Duodenal mucosa (tissue), 2 donors: ENCODE results near the gene HLA-DPA1.
A peak's percentile ranks its signal among the peaks of the same experiment; 100 is the strongest.

Experiments used
- H3K27ac ChIP-seq: one replicate; pipeline ENCODE4 v1.7.0; 2013; ENCODE audit warnings: low read depth, low read length
- H3K27me3 ChIP-seq, 2 donors: one replicate each; pipeline ENCODE4 v1.7.0; 2013; ENCODE audit warnings: low read length in 2 of 2, control low read depth in 1 of 2; ENCODE audit not compliant: insufficient read depth in 2 of 2, control insufficient read depth in 1 of 2
- H3K36me3 ChIP-seq, 2 donors: one replicate each; pipeline ENCODE4 v1.7.0; 2013; ENCODE audit warnings: low read length in 2 of 2, control low read depth in 1 of 2; ENCODE audit not compliant: insufficient read depth in 2 of 2, control insufficient read depth in 1 of 2
- H3K4me1 ChIP-seq, 2 donors: one replicate each; pipeline ENCODE4 v1.7.0; 2013; ENCODE audit warnings: low read length in 2 of 2, control low read depth in 1 of 2; ENCODE audit not compliant: insufficient read depth in 2 of 2, control insufficient read depth in 1 of 2
- H3K4me3 ChIP-seq, 2 donors: one replicate each; pipeline ENCODE4 v1.7.0; 2013; ENCODE audit warnings: low read length in 2 of 2, low read depth in 1 of 2
- H3K9ac ChIP-seq, 2 donors: one replicate each; pipeline ENCODE4 v1.7.0; 2013; ENCODE audit warnings: low read length in 2 of 2, low read depth in 1 of 2
- H3K9me3 ChIP-seq, 2 donors: one replicate each; pipeline ENCODE4 v1.7.0; 2013; ENCODE audit warnings: low read length in 2 of 2, control low read depth in 1 of 2; ENCODE audit not compliant: control insufficient read depth in 1 of 2

HLA-DPA1 gene

DNA sequence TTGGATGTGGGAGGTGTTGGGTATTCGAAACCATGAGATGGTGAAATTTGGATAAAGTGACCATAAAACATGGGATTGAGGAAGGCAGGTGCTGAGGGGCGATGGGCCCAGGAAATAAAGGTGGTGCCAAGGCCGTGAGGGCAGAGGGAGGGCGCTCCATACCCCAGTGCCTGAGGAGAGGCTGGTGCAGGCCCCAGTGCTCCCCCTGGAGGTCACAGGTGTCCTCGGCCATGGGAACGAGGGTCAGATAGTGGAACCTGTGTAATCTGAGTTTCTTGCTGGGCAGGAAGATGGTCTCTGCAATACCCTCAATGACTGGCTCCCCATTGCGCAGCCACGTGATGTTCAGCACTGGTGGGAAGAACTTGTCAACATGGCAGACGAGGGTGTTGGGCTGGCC lies 18.5 kb upstream of the HLA-DPA1 start:
- H3K4me3 ChIP-seq: no peak overlapping the region
- no peaks in the 10 kb centered on the region for H3K36me3 ChIP-seq
- no peak overlapping the region for H3K9ac ChIP-seq

DNA sequence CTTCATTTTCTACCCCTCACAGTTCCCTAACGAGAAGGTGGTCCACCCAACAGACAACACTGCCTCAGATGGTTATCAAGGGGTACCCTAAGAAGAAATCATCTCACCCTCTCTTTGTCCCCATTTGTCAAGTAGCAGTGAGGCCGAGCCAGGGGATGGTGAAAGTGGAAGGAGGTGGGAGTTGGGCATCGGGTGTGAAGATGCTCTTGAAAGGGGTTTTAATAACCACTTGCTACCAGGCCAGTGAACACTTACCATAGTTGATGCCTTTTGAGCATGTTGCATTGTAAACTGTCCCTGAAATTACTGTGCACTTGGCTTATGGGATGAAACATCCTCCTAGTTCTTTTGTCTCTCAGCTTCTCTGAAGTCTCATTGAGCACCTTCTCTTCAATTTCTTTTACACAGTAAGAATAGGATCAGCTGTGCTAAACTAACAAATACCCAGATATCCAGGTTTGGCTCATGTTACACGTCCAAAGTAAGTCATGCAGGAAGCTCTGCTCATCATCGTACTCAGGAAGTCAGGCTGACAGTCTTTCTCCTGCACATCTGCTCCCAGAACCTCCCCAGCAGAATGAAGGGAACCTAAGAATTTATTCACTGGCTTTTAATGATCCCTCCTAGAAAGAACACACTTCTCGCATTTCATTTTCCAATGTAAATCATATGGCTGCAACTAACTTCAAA lies 15.6 kb upstream of the HLA-DPA1 start:
- Histone ChIP-seq H3K9ac (no peak overlapping the region), H3K9me3 (no peaks in the 10 kb centered on the region), H3K4me3 (no peak overlapping the region), H3K36me3 (peaks cover 0 to 10% of the 10 kb centered on the region in 2 donors), H3K27ac (no peak overlapping the region), H3K4me1 (no peaks in the 10 kb centered on the region), H3K27me3 (no peaks in the 10 kb centered on the region)

More for the DNA sequence above, 18.5 kb upstream of the HLA-DPA1 start:
- no peaks in the 10 kb centered on the region for H3K9me3 ChIP-seq
- no peaks in the 10 kb centered on the region for H3K4me1 ChIP-seq
- H3K27ac ChIP-seq: no peak overlapping the region
- H3K27me3 ChIP-seq: no peaks in the 10 kb centered on the region

DNA sequence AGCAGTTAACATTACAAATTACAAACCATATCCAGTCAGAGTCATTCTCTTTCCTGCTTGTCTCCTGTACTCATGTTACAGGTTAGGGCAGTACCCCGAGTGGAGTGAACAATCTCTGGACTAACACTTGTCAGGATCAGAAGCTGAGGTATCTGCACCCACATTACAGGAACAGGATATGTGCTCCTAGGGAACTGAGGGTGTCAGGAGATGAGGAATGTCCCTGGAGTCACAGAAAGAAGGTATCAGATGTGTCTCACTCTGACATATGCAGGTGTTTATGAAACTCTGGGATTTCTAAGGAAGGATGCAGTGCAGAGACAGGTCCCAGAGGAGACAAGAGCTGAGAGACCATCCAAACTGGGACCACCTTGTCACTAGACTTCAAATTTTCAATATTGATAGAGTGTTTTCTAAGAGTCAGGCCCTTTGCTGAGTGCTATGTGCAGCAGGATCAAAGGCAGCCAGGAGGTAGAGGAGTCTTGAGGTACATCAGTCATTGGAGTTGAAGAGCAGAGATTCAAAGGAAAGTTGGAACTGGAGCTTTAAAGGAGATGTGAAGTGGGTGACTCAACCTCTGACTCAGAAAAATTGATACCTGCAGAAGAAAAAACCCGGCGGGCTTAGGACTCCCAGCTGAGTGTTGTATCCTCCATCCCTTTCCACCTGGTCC lies 14.9 kb upstream of the HLA-DPA1 start:
- H3K27me3 ChIP-seq: no peaks in the 10 kb centered on the region
- no peaks in the 10 kb centered on the region for H3K4me1 ChIP-seq
- H3K27ac ChIP-seq: no peak overlapping the region
- H3K36me3 ChIP-seq: peaks cover 0 to 10% of the 10 kb centered on the region in 2 donors
- no peak overlapping the region for H3K4me3 ChIP-seq
- H3K9ac ChIP-seq: no peak overlapping the region
- no peaks in the 10 kb centered on the region for H3K9me3 ChIP-seq

DNA sequence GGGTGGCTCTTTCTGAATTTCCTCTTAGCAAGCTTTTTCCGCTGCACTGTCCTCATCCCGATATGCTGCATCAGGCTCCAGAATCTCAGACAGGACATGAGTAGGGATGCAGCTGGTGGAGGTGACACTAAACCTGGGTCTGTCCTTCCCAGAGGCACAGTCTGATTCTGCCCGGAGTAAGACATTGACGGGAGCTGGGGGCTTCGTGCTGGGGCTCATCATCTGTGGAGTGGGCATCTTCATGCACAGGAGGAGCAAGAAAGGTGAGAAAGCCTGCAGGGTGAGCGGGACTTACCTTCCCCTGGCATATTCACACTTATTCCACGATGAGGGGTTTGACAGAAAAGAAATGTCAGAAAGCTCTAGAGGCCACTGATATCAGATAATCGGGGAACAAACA lies 12.2 kb upstream of the HLA-DPA1 start:
- Histone ChIP-seq H3K27me3 (no peaks in the 10 kb centered on the region), H3K36me3 (peaks cover 0 to 10% of the 10 kb centered on the region in 2 donors), H3K4me1 (no peaks in the 10 kb centered on the region), H3K9me3 (no peaks in the 10 kb centered on the region), H3K4me3 (no peak overlapping the region), H3K9ac (no peak overlapping the region), H3K27ac (no peak overlapping the region)

DNA sequence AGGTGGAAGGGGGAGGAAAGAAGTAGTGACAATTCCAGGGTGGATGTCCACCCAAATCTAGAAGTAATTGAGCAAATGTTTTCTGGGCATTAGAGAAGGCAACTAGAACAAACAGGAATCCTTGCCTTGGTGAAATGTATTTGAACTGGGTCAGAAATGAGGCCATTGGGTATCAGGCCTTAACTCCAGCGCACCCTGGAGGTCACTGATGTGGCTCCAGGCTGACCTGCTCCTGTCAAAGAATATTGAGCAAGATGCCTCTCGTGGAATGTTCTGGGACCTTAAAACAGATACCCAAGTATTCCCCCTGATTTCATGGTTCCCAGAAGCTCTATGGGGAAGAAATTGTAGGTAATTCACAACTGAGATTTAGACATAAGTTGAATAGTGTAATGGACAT lies 9.3 kb upstream of the HLA-DPA1 start:
- Histone ChIP-seq H3K4me1 (no peaks in the 10 kb centered on the region), H3K36me3 (peaks cover 0 to 10% of the 10 kb centered on the region in 2 donors), H3K27me3 (peaks cover 0 to 4% of the 10 kb centered on the region in 2 donors), H3K9me3 (no peaks in the 10 kb centered on the region), H3K4me3 (no peak overlapping the region), H3K27ac (no peak overlapping the region), H3K9ac (no peak overlapping the region)

DNA sequence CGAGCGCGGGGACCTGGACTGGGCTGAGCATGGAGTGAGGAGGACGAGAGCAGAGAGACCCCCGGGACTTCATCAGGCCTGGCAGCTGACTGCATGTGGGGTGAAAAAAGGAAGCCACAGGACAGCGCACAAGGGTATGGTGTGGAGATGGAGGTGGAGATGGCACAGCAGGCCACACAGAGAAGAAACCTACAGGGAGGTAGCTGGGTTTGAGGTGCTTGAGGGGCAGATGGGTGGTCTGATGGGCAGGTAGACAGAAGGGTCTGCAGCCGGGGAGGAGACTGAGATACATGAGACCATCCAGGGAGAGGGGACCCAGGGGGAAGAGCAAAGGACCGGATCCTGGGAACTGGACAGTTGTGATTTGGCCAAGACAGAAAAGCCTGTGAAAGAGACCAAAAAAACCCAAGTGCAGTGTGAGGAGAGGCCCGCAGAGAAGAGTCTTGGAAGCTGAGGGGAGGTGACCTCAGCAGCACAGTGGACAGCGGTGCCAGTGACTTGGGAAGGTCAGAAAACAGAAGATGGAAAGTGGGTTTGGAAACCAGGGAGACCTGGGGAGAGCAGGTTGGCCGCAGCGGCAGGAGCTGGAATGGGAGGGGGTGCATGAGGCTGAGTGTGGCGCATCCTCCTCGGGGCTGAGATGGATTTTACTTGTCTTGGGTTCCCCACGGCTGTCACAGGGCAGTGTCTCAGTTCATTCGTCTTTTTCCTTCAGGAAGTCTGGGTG lies 7.8 kb upstream of the HLA-DPA1 start:
- peak overlapping the region; percentile 56 for H3K27ac ChIP-seq
- H3K9ac ChIP-seq: no peak overlapping the region
- peak overlapping the region; percentile 38 to 40 for H3K4me3 ChIP-seq
- peaks cover 0 to 9% of the 10 kb centered on the region in 2 donors for H3K36me3 ChIP-seq
- H3K4me1 ChIP-seq: peaks cover 0 to 4% of the 10 kb centered on the region in 2 donors
- H3K9me3 ChIP-seq: no peaks in the 10 kb centered on the region
- peaks cover 0 to 4% of the 10 kb centered on the region in 2 donors for H3K27me3 ChIP-seq

DNA sequence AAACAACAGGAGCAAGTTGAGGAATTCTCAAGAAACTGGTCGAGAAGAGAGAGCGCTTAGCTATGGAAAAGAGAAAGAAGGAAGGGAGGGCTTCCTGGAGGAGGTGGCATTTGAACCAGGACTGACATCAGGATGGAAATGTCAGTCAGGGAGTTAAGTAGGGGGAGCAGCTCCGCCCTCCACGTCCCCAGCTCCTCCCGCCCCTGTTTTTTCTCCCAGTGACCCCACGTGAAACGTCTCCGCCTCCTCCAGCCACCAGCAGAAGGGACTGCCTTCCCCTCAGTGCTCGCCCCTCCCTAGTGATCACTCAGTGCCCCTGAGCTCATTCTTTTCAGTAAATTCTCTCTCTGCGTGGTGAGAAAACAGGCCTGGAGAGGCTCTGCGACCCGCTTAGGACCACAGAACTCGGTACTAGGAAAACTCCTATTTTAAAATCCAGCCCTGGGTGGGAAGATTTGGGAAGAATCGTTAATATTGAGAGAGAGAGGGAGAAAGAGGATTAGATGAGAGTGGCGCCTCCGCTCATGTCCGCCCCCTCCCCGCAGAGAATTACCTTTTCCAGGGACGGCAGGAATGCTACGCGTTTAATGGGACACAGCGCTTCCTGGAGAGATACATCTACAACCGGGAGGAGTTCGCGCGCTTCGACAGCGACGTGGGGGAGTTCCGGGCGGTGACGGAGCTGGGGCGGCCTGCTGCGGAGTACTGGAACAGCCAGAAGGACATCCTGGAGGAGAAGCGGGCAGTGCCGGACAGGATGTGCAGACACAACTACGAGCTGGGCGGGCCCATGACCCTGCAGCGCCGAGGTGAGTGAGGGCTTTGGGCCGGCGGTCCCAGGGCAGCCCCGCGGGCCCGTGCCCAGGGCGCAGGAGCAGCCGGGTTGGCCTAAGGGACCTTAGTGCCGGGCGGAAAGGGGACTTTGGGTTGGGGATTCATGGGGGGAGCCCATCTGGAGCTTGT lies 7.0 kb upstream of the HLA-DPA1 start:
- H3K4me3 ChIP-seq: peak overlapping the region; percentile 38 to 40
- H3K27ac ChIP-seq: peak overlapping the region; percentile 64
- H3K27me3 ChIP-seq: peaks cover 0 to 4% of the 10 kb centered on the region in 2 donors
- no peaks in the 10 kb centered on the region for H3K9me3 ChIP-seq
- H3K36me3 ChIP-seq: peaks cover 0 to 4% of the 10 kb centered on the region in 2 donors
- H3K9ac ChIP-seq: peak overlapping the region in 1 of 2 donors; percentile 30
- peaks cover 0 to 12% of the 10 kb centered on the region in 2 donors for H3K4me1 ChIP-seq

DNA sequence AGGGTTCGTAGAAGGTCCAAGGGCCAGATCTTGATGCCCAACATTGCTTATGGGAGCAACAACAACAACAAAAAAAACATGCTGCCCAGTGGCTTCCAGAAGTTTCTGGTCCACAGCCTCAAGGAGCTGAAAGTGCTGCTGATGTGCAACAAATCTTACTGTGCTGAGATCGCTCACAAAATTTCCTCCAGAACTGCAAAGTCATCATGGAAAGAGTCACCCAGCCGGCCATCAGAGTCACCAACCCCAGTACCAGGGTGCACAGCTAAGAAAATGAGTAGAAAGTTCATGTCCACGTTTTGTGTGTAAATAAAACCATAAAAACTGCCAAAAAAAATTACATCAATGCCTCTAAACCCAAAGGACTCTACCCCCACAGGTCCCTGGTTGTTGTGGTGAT lies 6.1 kb upstream of the HLA-DPA1 start:
- Histone ChIP-seq H3K9me3 (no peaks in the 10 kb centered on the region), H3K4me1 (peaks cover 0 to 13% of the 10 kb centered on the region in 2 donors), H3K4me3 (no peak overlapping the region), H3K36me3 (no peaks in the 10 kb centered on the region), H3K27me3 (peaks cover 0 to 4% of the 10 kb centered on the region in 2 donors), H3K27ac (no peak overlapping the region), H3K9ac (no peak overlapping the region)

DNA sequence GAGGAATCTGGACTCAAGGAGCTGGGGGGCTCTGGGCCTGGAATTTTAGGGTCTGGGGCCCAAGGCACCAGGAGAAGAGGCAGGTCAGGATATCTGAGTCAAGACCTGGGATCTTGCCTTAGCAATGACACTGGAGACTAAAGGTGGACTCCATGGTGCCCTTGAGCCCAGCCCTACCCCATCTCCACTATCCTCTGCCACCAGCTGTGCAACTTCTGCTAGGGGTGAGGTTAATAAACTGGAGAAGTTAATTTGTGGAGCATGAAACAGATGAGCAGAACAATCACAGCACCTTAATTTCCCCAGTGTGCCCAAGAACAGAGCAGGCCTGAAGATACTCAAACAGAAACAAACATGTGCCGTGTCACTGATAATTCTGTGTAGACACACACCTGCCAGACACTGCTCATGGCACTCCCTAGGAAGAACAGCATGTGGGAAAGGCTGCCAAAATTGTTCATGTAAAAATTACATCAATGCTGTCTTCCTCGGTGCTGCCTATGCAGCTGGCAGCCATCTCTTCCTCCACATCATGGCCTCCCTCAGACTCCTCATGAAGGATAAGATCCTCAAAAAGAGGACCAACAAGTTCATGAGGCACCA lies 5.6 kb upstream of the HLA-DPA1 start:
- Histone ChIP-seq H3K27ac (no peak overlapping the region), H3K36me3 (no peaks in the 10 kb centered on the region), H3K27me3 (peaks cover 0 to 4% of the 10 kb centered on the region in 2 donors), H3K9ac (no peak overlapping the region), H3K4me1 (peaks cover 0 to 13% of the 10 kb centered on the region in 2 donors), H3K9me3 (no peaks in the 10 kb centered on the region), H3K4me3 (no peak overlapping the region)
